A673 (cell line): Measurements from ENCODE around the gene HCCS.

Experiments
- CTCF ChIP-seq: fragments of 300-800, 200-600 bp; sonication (generic); conservative IDR thresholded peaks from 2 replicates; pipeline ENCODE4 v1.5.1; 2017; ENCODE audit warnings: low read depth, mild to moderate bottlenecking, antibody characterized with exemption, low read length, moderate library complexity, mixed read lengths
- EZH2 ChIP-seq: fragments of 200-600 bp; sonication (generic); IDR thresholded peaks from 2 replicates; pipeline ENCODE4 v1.6.1; 2017; ENCODE audit warnings: borderline replicate concordance, low read depth, mild to moderate bottlenecking, mixed read lengths, antibody characterized with exemption, low read length; ENCODE audit not compliant: poor library complexity, severe bottlenecking

- no peak for TF ChIP-seq CTCF
- no peak for TF ChIP-seq EZH2
Measured at GRCh38 chrX:11103006-11103405, 8.1 kb upstream of the HCCS start.
